ENCODE results near the gene SSBP1.

GRCh38 chr7:141701489-141702046 is 36.6 kb upstream of the SSBP1 start:
- TF ChIP-seq REST (IDR thresholded peaks at IDR 0.05) (no peak), CTCF (IDR thresholded peaks at IDR 0.05; ENCODE audit: low read depth, low read length, missing input control) (no peak), RAD21 (IDR thresholded peaks at IDR 0.05) (no peak), EGR1 (IDR thresholded peaks at IDR 0.05; ENCODE audit: low read depth in 2 of 2) (no peak), ZBTB33 (IDR thresholded peaks at IDR 0.05) (no peak), JUND (IDR thresholded peaks at IDR 0.05) (no peak), NR2F2 (IDR thresholded peaks at IDR 0.05) (no peak), MAX (IDR thresholded peaks at IDR 0.05) (no peak), TAF1 (conservative IDR thresholded peaks at IDR 0.05) (no peak), ATF3 (IDR thresholded peaks at IDR 0.05) (no peak)

Data from liver (tissue), 3 donors.